Measurements from ENCODE around the gene DAPK1. TPM values are rescaled to one million over a fixed set of nuclear protein-coding genes. Genes with fewer than 3 reads are reported as not detected.

Gene DAPK1
- total and polyA plus RNA-seq, 2 donors (not counting 3 experiments of a cell fraction or from before 2014, with no cell fraction given), result 58.9 to 119 TPM

- intact Hi-C loops (cut with micrococcal nuclease) (no loop called here), dilution Hi-C loops (cut with MboI; ENCODE audit: extremely low pct_ligation_motif_present, low sequenced_read_pairs) (no loop called here)
- H3K79me2 ChIP-seq (ENCODE audit: control insufficient read depth, insufficient read depth, low read length), result peaks cover 4% of the 10 kb centered on the region
- no TSS peak for BruUV-seq (replicated peaks)
- ChIA-PET CTCF (interaction anchor here (1.0 to 1.5 kb wide), 3 partner anchors 9 to 34 kb away, joined by 3 to 5 read pairs (median 4); no protein-coding TSS in a partner anchor), POLR2A (no interaction called here)
- no peaks in the 10 kb centered on the region for H3K9me3 ChIP-seq (replicated peaks; ENCODE audit: control insufficient read depth, insufficient read depth, low read length)
- no peak overlapping the region for H3K4me2 ChIP-seq (ENCODE audit: insufficient read depth, low read length)
- no peak overlapping the region for H3K27ac ChIP-seq (ENCODE audit: insufficient read depth, low read depth, low read length)
- H4K20me1 ChIP-seq (replicated peaks; ENCODE audit: control insufficient read depth, extremely low read depth, insufficient read depth, low read length), result no peaks in the 10 kb centered on the region
- no peak overlapping the region for H2AFZ ChIP-seq (ENCODE audit: low read depth, low read length)
- H3K9ac ChIP-seq (replicated peaks; ENCODE audit: extremely low read depth, insufficient read depth, low read length), result no peak overlapping the region
- FAIRE-seq, result no peak
- H3K27me3 ChIP-seq (ENCODE audit: control insufficient read depth in 2 of 2, insufficient read depth in 2 of 2, low read length in 2 of 2), result no peaks in the 10 kb centered on the region
- no peak for DNase-seq (ENCODE audit: low read depth, low spot score)
- no peaks in the 10 kb centered on the region for H3K36me3 ChIP-seq (ENCODE audit: control insufficient read depth in 2 of 2, extremely low read depth in 1 of 2, insufficient read depth in 2 of 2, low read length in 2 of 2)
- TF ChIP-seq POLR2AphosphoS5 (IDR thresholded peaks at IDR 0.05; ENCODE audit: insufficient read depth, low read depth, low read length) (no peak), POLR2A (IDR thresholded peaks at IDR 0.05; ENCODE audit: low read depth, low read length) (no peak), JUN (IDR thresholded peaks at IDR 0.05; ENCODE audit: borderline replicate concordance, insufficient read depth, insufficient read length, low read depth) (no peak), EZH2 (IDR thresholded peaks at IDR 0.05; ENCODE audit: borderline replicate concordance, low read depth, low read length, severe bottlenecking) (no peak), MYC (IDR thresholded peaks at IDR 0.05; ENCODE audit: low read depth, low read length) (no peak), GATA2 (IDR thresholded peaks at IDR 0.05; ENCODE audit: insufficient read depth, insufficient read length, low read depth, low read length) (no peak), CTCF (IDR thresholded peaks at IDR 0.05; ENCODE audit: extremely low read depth in 1 of 2, insufficient read depth in 1 of 2, low read depth in 1 of 2, low read length in 2 of 2) (no peak), FOS (IDR thresholded peaks at IDR 0.05; ENCODE audit: borderline replicate concordance, insufficient read depth, low read length) (no peak), MAX (IDR thresholded peaks at IDR 0.05; ENCODE audit: insufficient read depth, insufficient read length) (no peak)
- H3K9me1 ChIP-seq (replicated peaks; ENCODE audit: control insufficient read depth, extremely low read depth, insufficient read depth, low read length), result no peaks in the 10 kb centered on the region
- no peak overlapping the region for H3K4me3 ChIP-seq (replicated peaks in 1 of 3; ENCODE audit: insufficient read depth in 1 of 3, low read depth in 1 of 3, low read length in 3 of 3)
- H3K4me1 ChIP-seq (ENCODE audit: control insufficient read depth, extremely low read depth, insufficient read depth, low read length), result no peaks in the 10 kb centered on the region
These were observed 82.3 kb downstream of the DAPK1 start for GRCh38 chr9:87579781-87580541.
